ENCODE data around the gene SDK2. TPM values are rescaled to one million over a fixed set of nuclear protein-coding genes. Genes with fewer than 3 reads are reported as not detected.

SDK2 gene
- total RNA-seq, 6 experiments from 2014 or later, result 0.11 to 0.46 (median 0.25) TPM

DNA sequence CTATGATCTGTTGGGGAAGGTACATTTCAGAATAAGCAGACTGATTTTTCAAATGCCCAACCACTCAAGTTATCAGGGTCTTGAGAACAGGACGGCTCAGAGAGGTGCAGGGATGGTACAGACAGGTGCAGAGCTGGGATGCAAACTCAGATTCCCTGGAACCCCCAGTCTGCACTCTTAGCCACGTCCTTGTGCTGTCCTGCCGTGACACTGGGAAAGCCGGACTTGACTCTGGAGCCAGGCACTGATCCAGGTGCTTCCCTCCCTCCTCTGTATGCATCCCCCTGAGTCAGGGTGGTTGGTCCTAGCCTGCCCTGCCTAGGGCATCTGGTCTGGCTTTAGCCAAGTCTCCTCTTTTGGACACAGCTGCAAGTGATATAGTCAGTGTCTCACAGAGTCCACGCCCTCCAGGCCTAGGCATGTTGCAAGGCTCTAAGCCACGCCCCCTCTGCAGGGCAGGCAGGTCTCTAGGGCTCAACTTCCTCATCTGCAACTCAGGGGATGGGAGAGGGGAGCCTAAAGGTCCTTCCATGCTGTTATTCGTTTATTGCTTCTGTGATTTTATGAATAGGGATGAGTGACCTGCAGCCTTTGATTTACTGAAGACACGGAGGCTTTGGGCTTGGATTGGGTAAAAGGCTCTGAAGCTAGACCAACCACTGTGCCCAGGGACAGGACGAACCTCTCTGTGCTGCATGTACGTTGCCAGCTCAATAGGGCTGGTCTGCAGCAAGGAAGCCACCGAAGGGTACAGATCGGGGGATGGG lies 97.3 kb downstream of the SDK2 start:
- Histone ChIP-seq H3K4me3 (no peak overlapping the region), H3K36me3 (no peaks in the 10 kb centered on the region), H3K9me3 (no peaks in the 10 kb centered on the region), H3K4me1 (no peaks in the 10 kb centered on the region), H3K27me3 (no peaks in the 10 kb centered on the region), H3K27ac (no peak overlapping the region)
- 43% methylated on average over 4 of the region's 12 CpGs for WGBS (ENCODE audit: insufficient coverage, low coverage, low lambda C conversion rate, missing lambda C conversion rate)
- TF ChIP-seq CTCF (IDR thresholded peaks at IDR 0.05) (no peak), POLR2A (IDR thresholded peaks at IDR 0.05) (no peak)
- intact Hi-C loops (cut with DNase I), result no loop called here
- ATAC-seq (peak; percentile 28 to 72 (median 60)), DNase-seq (peak in 1 of 3 donors; percentile 47)

DNA sequence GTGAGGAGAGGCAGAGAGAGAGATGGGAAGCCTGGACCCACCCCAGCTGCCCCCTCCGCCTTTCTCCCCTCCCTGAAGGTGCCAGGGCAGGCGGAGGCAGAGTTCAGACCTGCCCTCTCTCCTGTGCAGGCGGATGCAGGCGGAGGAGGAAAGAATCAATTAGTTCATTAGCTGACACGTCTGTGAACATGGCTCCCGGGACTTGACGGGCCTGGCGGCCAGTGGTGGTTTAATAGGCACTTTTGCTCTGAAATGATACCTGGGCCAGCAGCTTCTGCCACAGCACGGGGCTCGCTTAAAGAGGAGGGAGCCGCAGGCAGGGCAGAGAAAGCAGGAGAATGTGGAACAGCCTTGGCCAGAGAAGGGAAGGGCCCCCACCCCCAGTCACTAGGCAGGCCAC lies 98.1 kb downstream of the SDK2 start:
- no peak for DNase-seq
- TF ChIP-seq CTCF (IDR thresholded peaks at IDR 0.05), result no peak
- TF ChIP-seq POLR2A (IDR thresholded peaks at IDR 0.05), result no peak
- H3K9me3 ChIP-seq, result no peaks in the 10 kb centered on the region

GRCh38 chr17:73545109-73546032 lies 98.9 kb downstream of the SDK2 start:
- WGBS (ENCODE audit: insufficient coverage, low coverage, low lambda C conversion rate, missing lambda C conversion rate), result 59% methylated on average over 8 of the region's 17 CpGs
- no peak for DNase-seq
- ATAC-seq, result no peak
- H3K4me1 ChIP-seq, result no peaks in the 10 kb centered on the region
- H3K4me3 ChIP-seq, result no peak overlapping the region
- H3K27me3 ChIP-seq, result no peaks in the 10 kb centered on the region
- no peaks in the 10 kb centered on the region for H3K9me3 ChIP-seq
- intact Hi-C loops (cut with DNase I), result no loop called here
- TF ChIP-seq CTCF (IDR thresholded peaks at IDR 0.05) (no peak), POLR2A (IDR thresholded peaks at IDR 0.05) (no peak)
- no peak overlapping the region for H3K27ac ChIP-seq
- no peaks in the 10 kb centered on the region for H3K36me3 ChIP-seq

More for the DNA sequence above, 98.1 kb downstream of the SDK2 start:
- no peak for ATAC-seq
- Histone ChIP-seq H3K4me1 (no peaks in the 10 kb centered on the region), H3K36me3 (no peaks in the 10 kb centered on the region), H3K27me3 (no peaks in the 10 kb centered on the region), H3K4me3 (no peak overlapping the region), H3K27ac (no peak overlapping the region)
- intact Hi-C loops (cut with DNase I), result no loop called here
- WGBS (ENCODE audit: insufficient coverage, low coverage, low lambda C conversion rate, missing lambda C conversion rate), result no CpG with 5 or more reads among the region's 11 CpGs

DNA sequence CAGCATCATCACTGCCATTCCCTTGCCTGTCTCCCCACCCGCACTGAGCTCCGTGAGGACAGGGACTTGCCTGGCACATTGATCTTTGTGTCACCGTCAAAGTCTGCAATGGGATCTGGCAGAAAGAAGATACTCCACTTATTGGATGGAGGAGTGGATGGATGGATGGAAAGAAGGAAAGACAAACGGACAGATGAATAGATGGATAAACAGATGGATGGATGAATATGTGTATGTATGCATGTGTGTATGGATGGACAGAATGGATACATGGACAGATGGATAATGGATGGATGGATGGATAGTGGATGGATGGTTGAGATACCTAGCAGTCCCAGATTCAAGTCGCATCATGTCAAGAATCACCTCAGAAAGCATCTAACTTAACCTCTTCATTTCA lies 99.9 kb downstream of the SDK2 start:
- Histone ChIP-seq H3K4me1 (no peaks in the 10 kb centered on the region), H3K27me3 (no peaks in the 10 kb centered on the region), H3K9me3 (no peaks in the 10 kb centered on the region), H3K27ac (no peak overlapping the region), H3K36me3 (no peaks in the 10 kb centered on the region), H3K4me3 (no peak overlapping the region)
- ATAC-seq, result no peak
- no peak for DNase-seq
- TF ChIP-seq CTCF (IDR thresholded peaks at IDR 0.05), result no peak
- 73% methylated on average over 5 of the region's 5 CpGs for WGBS (ENCODE audit: insufficient coverage, low coverage, low lambda C conversion rate, missing lambda C conversion rate)
- intact Hi-C loops (cut with DNase I), result no loop called here

Measured in right lobe of liver (tissue), 6 donors.